RWPE2 (cell line): Measurements from ENCODE around the gene JAG2.

Source experiments
- ATAC-seq: fragments of 200-7000 bp; cut with Tn5 transposase; 3 replicates; pipeline ENCODE4 v1.9.1; 2021; ENCODE audit warnings: low read depth
- DNase-seq: peaks from one replicate; pipeline ENCODE4 v3.0.0-alpha.2; 2020; ENCODE audit warnings: low spot score
- H3K27ac ChIP-seq: fragments of 450-650 bp; 2 replicates; pipeline ENCODE4 v1.5.1; 2017; ENCODE audit warnings: mild to moderate bottlenecking; ENCODE audit not compliant: poor library complexity, severe bottlenecking
- H3K27me3 ChIP-seq: fragments of 250-450 bp; sonication (Bioruptor Pico); 2 replicates; pipeline ENCODE4 v1.5.1; 2021; ENCODE audit warnings: mild to moderate bottlenecking, moderate library complexity; ENCODE audit not compliant: insufficient read depth, poor library complexity, severe bottlenecking
- H3K36me3 ChIP-seq: fragments of 250-450 bp; sonication (Bioruptor Pico); 2 replicates; pipeline ENCODE4 v1.5.1; 2020; ENCODE audit warnings: low read depth, mild to moderate bottlenecking, moderate library complexity
- H3K4me1 ChIP-seq: fragments of 250-450 bp; sonication (Bioruptor Pico); 2 replicates; pipeline ENCODE4 v1.5.1; 2021; ENCODE audit warnings: mild to moderate bottlenecking, moderate library complexity; ENCODE audit not compliant: insufficient read depth, poor library complexity, severe bottlenecking
- H3K4me3 ChIP-seq: fragments of 250-450 bp; sonication (Bioruptor Pico); 2 replicates; pipeline ENCODE4 v1.5.1; 2021; ENCODE audit warnings: mild to moderate bottlenecking, moderate library complexity; ENCODE audit not compliant: severe bottlenecking
- H3K9me3 ChIP-seq: fragments of 250-450 bp; sonication (Bioruptor Pico); 2 replicates; pipeline ENCODE4 v1.5.1; 2021; ENCODE audit warnings: mild to moderate bottlenecking, moderate library complexity; ENCODE audit not compliant: severe bottlenecking
- CTCF ChIP-seq: fragments of 450-650 bp; IDR thresholded peaks from one replicate; pipeline ENCODE4 v1.5.1; 2017; ENCODE audit warnings: mild to moderate bottlenecking, moderate library complexity; ENCODE audit not compliant: poor library complexity, severe bottlenecking

Gene JAG2

GRCh38 chr14:105123981-105124765 is 44.4 kb downstream of the JAG2 start:
- Histone ChIP-seq H3K27me3 (peaks cover 20% of the 10 kb centered on the region), H3K9me3 (peaks cover 9% of the 10 kb centered on the region), H3K27ac (no peak overlapping the region), H3K4me3 (no peak overlapping the region), H3K36me3 (no peaks in the 10 kb centered on the region), H3K4me1 (peaks cover 3% of the 10 kb centered on the region)
- no peak for DNase-seq
- ATAC-seq, result no peak
- no peak for TF ChIP-seq CTCF

- Histone ChIP-seq H3K27ac (no peak overlapping the region), H3K9me3 (peaks cover 9% of the 10 kb centered on the region), H3K4me3 (no peak overlapping the region), H3K36me3 (no peaks in the 10 kb centered on the region), H3K4me1 (peaks cover 13% of the 10 kb centered on the region), H3K27me3 (peaks cover 20% of the 10 kb centered on the region)
- TF ChIP-seq CTCF, result no peak
- DNase-seq, result no peak
- no peak for ATAC-seq
Measured at GRCh38 chr14:105123064-105123665, 45.4 kb downstream of the JAG2 start.

DNA sequence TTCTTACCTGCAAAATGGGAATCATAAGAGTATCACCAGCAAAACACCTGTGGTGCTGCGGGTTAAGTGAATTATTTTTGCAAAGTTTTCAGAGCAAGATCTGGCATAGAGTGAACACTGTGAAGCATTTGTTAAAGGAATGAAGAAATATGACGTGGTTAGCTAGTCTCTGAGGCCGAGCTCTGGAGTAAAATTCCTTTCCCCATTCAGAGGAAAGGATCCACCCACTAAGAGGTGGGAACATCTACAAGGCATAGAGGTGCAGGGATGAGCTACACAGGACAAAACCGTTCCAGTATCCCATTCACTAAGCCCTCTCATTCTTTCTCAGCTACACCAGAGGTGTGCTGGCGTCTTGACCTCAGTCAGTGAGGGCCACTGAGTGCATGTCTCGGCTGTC is 48.5 kb downstream of the JAG2 start:
- no peak for TF ChIP-seq CTCF
- Histone ChIP-seq H3K4me1 (peaks cover 13% of the 10 kb centered on the region), H3K36me3 (no peaks in the 10 kb centered on the region), H3K4me3 (no peak overlapping the region), H3K9me3 (peaks cover 9% of the 10 kb centered on the region), H3K27me3 (no peaks in the 10 kb centered on the region), H3K27ac (no peak overlapping the region)
- ATAC-seq (no peak), DNase-seq (no peak)

GRCh38 chr14:105119408-105120025 is 49.1 kb downstream of the JAG2 start:
- H3K27ac ChIP-seq, result no peak overlapping the region
- H3K4me3 ChIP-seq, result no peak overlapping the region

More at GRCh38 chr14:105119408-105120025, 49.1 kb downstream of the JAG2 start:
- TF ChIP-seq CTCF, result no peak
- DNase-seq, result no peak
- Histone ChIP-seq H3K9me3 (peaks cover 9% of the 10 kb centered on the region), H3K27me3 (no peaks in the 10 kb centered on the region), H3K36me3 (no peaks in the 10 kb centered on the region), H3K4me1 (peaks cover 13% of the 10 kb centered on the region)
- ATAC-seq, result no peak; the same call in 2 of the 3 replicates
